ENCODE results near the gene TRDMT1.

DNA sequence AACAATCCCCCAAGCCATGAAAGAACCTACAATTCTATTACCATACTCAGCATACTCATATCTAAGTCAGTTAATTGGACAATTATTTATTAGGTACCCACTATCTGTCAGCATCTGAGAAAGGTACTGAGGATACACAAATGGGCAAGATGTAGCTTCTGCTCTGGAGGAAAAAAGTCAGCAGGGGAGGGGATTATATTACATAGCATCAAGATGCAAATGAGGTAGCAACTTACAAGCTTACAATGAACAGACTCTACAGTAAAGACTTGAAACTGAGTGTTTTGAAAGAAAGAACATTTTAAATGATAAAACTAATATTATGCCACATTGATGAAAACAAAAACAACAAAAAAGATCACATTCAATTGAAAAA, 61.1 kb downstream of the TRDMT1 start:
- TF ChIP-seq GATA2 (IDR thresholded peaks at IDR 0.05; ENCODE audit: low read depth, low read length) = no peak
- no peak for TF ChIP-seq GATA3 (IDR thresholded peaks at IDR 0.05; ENCODE audit: low read depth, low read length)

Measured in SH-SY5Y (cell line).